Measurements from ENCODE around the gene DACT2.

The DACT2 gene

GRCh38 chr6:168349718-168350210 lies 30.2 kb upstream of the DACT2 start:
- DNase-seq = no peak

- DNase-seq = no peak
Measured at GRCh38 chr6:168348186-168348585, 28.6 kb upstream of the DACT2 start.

DNA sequence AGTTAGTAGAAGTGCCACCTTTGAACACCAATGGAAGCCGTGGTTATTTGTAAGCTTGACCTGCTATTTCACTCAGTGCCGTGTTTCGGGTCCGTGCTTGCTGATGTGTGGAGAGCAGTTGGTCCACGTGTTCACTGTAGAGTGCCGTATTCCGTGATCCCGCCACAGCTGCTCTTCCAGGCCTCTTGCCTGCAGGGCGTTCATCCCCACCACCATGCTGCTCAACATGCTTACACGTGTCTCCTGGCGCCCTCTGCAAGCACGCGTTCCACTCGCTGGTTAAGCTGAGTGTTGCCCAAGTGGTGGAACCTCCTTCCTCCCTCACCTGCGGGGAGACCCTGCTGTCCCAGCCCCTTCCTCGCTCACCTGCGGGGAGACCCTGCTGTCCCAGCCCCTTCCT lies 28.0 kb upstream of the DACT2 start:
- no peak for DNase-seq

GRCh38 chr6:168347053-168347452 lies 27.5 kb upstream of the DACT2 start:
- DNase-seq = no peak

GRCh38 chr6:168345896-168346754 lies 26.5 kb upstream of the DACT2 start:
- DNase-seq = no peak

- DNase-seq = no peak
Measured at GRCh38 chr6:168345266-168345665, 25.7 kb upstream of the DACT2 start.

DNA sequence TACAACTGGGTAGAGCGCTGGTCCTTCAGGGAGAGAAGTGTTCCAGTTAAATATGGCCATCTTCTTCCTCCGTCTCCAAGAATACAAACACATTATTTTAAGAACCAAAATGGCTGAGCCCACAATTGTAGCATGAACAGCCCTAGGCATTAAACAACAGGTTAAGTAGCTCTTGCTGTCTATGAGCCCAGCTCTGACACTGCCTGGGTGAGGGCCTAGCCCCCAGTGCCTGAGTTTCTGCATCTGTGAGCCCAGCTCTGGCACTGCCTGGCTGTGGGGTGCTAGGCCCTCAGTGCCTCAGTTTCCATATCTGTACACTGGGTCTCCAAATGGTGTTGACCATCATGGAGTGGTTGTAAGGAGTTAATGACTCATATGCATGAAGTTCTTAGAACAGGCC lies 24.8 kb upstream of the DACT2 start:
- DNase-seq = no peak

GRCh38 chr6:168343239-168344150 lies 23.9 kb upstream of the DACT2 start:
- no peak for DNase-seq

- no peak for DNase-seq
Measured at GRCh38 chr6:168342636-168343035, 23.1 kb upstream of the DACT2 start.

DNA sequence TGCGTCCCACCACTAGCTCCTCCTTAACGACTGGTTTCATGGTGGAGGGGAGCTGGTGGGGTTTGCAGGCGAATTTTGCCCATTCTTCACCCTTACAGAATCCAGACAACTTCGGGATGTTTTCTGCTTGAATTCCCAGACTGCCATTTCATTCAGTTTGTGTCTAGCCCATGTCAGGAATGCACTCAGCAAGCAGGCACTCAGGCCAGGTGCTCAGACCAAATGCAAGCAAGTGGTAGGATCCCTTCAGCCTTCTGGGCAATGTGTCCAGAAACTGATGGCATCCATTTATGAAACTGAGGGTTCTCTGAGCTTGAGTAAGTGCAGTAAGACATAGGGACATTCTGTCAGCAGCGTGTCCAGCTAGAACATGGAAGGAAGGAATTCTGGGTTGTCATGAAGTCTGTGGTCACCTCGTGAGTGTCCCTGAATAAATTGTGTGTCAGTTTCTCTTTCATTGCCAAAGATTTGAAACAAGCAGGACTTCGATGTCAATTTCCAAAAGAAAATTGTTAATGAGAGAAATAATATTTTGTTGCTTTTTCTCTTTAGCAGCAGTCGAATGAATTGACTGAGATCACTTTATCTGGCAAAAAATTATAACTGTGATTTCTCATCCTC lies 21.8 kb upstream of the DACT2 start:
- no peak for DNase-seq

GRCh38 chr6:168340819-168341218 lies 21.2 kb upstream of the DACT2 start:
- no peak for DNase-seq

- DNase-seq = no peak
Measured at GRCh38 chr6:168338777-168339176, 19.2 kb upstream of the DACT2 start.

DNA sequence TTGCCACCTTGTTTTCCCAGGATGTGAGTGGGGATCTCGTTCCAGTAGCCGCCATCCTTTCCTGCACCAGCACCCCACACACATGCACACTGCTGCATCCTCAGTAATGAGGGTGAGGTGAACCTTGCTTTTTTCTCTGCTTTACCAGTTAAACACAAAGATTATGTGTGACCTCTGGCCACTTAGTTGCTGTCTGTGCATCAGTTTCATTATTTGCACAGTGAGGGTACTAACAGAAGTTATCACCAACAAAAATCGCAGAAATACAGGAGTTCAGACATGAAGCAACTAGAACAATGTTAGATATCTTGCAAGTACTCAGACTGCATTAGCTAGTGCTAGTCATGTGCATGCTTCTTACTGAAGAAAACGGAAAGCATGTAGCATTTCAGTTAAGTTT lies 17.4 kb upstream of the DACT2 start:
- no peak for DNase-seq

GRCh38 chr6:168333989-168334388 lies 14.4 kb upstream of the DACT2 start:
- no peak for DNase-seq

GRCh38 chr6:168333491-168333890 lies 13.9 kb upstream of the DACT2 start:
- DNase-seq = no peak

DNA sequence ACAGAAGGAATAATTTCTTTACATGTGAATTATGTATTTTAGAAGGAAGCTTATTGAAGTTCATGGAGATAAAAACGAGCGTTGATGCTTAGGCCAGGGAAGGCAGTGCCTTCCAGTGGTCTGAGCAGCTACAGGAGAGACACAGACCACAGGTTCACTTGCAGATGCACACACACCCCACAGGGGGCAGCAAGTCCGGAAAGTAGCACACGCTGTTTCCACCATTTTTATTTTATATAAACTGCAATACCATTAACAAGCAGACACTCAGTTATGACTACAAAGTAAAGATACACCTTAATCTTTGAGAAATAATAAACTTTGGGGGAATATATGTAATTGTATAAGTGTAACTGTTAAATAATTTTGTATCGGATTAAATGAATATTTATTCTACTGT lies 13.5 kb upstream of the DACT2 start:
- no peak for DNase-seq

GRCh38 chr6:168332020-168332419 lies 12.4 kb upstream of the DACT2 start:
- DNase-seq = no peak

DNA sequence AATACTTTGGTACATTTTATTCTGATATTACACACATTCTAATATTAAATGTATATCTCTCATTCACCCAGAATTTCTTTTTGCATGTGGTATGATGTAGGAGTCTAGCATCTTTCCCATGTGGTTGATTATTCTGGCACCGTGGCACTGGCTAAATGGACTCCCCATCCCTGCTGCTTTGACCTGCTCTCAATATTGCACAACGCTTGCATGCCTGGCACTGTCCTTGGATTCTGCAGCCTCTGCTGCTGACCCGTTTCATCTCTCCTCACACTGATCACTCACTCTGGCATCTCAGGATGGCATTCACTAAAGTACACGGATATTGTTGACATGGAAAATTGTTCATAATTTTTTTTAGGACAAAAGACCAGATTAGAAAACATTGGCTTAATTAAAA lies 11.5 kb upstream of the DACT2 start:
- DNase-seq = no peak

DNA sequence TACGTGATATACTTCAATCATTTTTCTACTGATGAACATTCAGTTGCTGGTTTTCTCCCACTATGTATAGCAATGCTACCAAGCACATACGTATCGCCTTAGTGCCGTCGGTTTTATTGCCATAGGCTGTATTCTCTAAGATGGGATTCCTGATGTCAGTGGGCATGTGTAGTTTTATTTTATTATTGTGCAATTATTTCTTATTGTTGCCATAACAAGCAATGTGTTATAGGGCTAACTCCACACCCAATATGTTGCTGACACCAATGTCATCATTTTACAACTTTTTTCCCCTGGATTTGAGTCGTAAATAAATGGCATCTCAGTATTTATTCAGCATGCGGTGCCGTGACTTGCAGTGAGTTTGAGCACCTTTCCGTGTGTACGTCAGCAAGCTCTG lies 10.8 kb upstream of the DACT2 start:
- DNase-seq = no peak

- no peak for DNase-seq
Measured at GRCh38 chr6:168328086-168328485, 8.5 kb upstream of the DACT2 start.

GRCh38 chr6:168326294-168327261 lies 7.0 kb upstream of the DACT2 start:
- no peak for DNase-seq

DNA sequence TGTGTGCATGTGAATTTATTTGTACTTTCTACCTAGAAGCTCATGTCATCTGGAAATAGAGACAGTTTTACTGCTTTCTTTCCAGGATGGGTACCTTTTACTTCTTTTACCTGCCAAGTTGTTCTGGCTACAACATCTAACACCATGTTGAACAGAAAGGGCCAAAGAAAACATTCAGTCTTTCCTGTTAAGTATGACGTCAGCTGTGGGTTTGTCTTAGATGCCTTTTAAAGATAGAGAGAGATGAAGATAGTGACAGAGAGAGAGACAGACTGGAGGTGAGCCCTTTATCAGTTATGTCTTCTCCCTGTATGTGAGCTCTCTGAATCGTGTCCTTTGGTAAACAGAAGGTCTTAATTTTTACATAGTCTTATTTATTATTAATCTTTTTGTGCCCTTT lies 3.4 kb upstream of the DACT2 start:
- DNase-seq = no peak

Measured in EL (cell line).